Ecto neural progenitor cell (in vitro differentiated cells): ENCODE results near the gene EXOC6.
"Not testable (repeated sequence)": the region's sequence is repeated elsewhere in the genome, so short reads cannot be mapped to it uniquely, and the experiment has no call there.

Source experiments
- DNase-seq: peaks from one replicate; pipeline ENCODE4 v3.0.0-alpha.2; 2018; ENCODE audit warnings: low spot score

EXOC6 gene

GRCh38 chr10:92938841-92939240 is 90.5 kb downstream of the EXOC6 start:
- DNase-seq: no peak

- DNase-seq: no peak
Measured at GRCh38 chr10:92942226-92942625, 93.9 kb downstream of the EXOC6 start.

DNA sequence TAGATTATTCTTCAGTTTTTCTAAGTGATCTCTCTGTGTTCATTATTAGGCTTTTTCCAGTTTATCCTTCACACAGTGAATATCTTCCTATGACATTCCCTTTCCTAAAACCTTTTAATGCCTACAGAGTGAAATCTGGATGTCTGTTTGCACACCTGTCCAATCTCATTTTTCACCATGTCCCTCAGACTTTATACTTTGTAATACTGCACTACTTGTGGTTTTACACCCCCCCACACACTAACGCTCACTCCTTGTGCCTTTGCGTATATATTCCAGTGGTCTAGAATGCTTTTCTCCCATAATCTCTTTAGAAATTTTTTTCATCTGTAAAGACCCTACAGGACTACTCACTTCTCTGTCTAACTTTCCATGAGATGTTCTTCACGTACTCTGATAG is 98.2 kb downstream of the EXOC6 start:
- no peak for DNase-seq

- DNase-seq: not testable (repeated sequence)
Measured at GRCh38 chr10:92952573-92952972, 104.3 kb downstream of the EXOC6 start.

GRCh38 chr10:92957223-92958010 is 109.1 kb downstream of the EXOC6 start:
- no peak for DNase-seq

DNA sequence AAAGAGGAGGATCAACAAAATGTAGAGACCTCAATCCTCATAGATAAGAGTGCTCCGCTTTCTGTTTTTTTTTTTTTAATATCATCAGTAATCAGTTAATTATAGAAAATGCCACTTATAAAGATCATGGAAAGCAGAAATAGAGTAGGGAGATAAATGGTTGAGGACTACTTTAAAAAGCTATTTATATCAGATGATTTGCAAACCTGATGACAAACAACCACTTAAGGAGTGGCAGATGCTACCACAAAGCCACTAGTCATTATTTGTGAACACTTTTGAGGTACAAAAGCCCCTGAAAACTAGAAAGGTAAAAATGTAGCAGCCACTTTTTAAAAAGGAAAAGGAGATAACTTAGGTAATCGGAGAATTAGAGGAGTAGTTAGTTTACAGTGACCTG is 113.3 kb downstream of the EXOC6 start:
- no peak for DNase-seq

DNA sequence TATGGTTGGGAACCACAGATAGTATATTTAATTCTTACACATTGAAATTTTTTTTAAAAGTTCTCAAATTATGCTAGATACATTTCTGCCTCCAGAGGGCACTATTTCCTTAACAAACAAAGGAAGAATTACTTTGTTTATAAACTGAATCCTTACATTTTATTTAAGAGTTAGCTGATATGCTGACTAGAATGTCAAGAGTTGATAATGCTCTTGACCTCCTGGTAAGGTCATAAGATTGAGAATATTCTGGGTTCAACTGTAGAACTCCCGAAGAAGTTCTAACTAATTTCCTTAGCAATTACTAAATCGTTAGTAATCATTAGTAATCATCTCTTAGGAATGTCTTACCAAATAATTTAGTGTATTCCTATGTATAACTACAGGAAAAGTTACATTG is 117.0 kb downstream of the EXOC6 start:
- DNase-seq: no peak

- DNase-seq: no peak
Measured at GRCh38 chr10:92967641-92968040, 119.3 kb downstream of the EXOC6 start.

DNA sequence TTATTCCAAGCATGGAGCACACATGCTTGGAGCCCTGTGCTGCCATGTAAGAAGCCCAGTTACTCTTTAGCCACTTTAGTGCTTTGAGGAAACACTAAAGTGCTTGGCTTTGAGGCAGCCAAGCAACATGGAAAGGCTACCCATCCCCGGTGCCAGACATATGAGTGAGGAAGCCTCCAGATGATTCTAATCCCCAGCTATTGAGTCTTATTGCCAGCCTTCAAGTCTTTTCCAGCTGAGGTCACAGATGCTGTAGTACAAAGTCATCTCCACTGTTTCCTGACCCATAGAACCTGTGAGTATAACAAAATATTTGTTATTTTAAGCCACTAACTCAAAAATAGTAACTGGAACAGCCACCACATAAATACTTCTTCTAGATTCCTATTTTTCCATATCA is 120.8 kb downstream of the EXOC6 start:
- no peak for DNase-seq

GRCh38 chr10:92970301-92971070 is 122.2 kb downstream of the EXOC6 start:
- no peak for DNase-seq

- DNase-seq: no peak
Measured at GRCh38 chr10:92972066-92972870, 123.9 kb downstream of the EXOC6 start.

DNA sequence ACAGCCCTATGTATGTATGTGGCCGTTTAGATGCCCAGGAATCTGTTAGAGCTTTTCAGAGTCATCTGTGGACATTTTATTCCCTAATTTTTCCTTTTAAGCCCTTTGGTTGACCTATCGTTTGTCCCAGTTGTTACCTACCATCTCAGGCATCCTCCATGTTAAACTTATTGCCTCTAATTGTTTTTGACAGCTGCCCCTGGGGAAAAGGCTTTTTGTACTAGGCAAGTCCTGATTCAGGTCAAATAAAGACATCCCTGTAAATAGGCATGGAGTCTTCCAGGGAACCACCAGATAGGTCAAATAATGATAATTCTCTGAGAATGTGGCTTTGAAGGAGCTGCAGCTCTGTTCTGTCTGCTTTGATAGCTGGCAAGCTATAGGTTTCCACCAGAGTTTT is 124.6 kb downstream of the EXOC6 start:
- DNase-seq: no peak

- DNase-seq: not testable (repeated sequence)
Measured at GRCh38 chr10:92976278-92976677, 128.0 kb downstream of the EXOC6 start.

DNA sequence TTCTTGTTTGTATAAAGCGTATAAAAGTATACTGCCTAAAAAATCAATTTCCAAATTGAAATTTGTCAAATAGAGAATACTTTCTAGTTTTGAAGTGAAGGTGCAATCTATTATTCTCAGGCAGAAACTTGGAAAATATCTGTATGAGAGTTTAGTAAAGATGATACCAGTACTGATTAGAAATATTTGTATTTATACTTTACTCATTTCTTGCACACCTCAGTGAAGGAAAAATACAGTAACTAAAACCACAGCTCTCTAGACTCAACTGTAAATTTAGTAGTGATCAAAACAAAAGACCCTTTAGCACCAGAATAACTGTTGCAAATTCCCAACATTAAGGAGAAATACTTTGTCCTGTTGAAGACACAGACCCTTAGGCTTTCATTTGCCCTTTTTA is 140.9 kb downstream of the EXOC6 start:
- DNase-seq: no peak

DNA sequence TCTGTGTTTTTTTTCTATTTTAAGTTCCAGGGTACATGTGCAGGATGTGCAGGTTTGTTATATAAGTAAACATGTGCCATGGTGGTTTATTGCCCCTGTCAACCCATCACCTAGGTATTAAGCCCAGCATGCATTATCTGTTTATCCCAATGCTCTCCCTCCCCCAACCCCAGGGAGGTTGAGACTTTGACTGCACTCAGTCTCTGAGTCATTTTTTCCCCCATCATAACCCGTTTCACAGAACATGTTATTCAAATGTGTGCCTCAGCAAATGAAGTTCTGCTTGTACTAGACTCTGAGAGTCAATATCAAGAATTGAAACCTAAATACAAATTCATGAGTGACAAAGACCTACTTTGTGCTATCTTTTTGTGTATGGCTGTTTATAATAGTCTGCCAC is 142.3 kb downstream of the EXOC6 start:
- no peak for DNase-seq

GRCh38 chr10:92991513-92991912 is 143.2 kb downstream of the EXOC6 start:
- no peak for DNase-seq

DNA sequence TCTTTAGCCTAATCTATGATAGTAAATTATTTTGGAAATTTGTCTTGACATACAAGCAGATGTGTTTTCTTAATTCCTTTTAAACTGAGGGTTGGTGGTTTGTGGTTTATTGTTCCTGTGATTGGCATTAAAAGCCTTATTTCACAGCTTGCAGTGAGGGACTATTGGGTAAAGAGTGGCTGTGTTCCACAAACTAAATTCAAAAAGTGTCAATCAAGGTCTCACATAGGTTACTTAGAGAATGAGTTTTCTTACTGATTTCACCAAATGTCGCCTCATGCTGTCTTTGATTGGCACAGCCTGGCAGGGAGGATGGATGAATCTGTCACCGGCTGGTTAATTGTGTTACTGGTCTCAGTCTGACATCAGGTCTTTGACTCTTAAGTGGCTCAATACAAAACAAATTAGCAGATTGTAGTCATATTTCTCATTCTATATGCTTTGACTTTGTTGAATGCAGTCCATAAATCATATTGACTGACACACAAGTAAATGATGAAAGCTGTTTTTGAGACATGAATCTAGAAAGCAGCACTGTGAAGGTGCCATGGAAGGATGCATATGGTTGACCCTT is 145.5 kb downstream of the EXOC6 start:
- DNase-seq: no peak

GRCh38 chr10:92995509-92995908 is 147.2 kb downstream of the EXOC6 start:
- DNase-seq: no peak

- DNase-seq: no peak
Measured at GRCh38 chr10:92997620-92998019, 149.3 kb downstream of the EXOC6 start.

- no peak for DNase-seq
Measured at GRCh38 chr10:92999191-92999590, 150.9 kb downstream of the EXOC6 start.

DNA sequence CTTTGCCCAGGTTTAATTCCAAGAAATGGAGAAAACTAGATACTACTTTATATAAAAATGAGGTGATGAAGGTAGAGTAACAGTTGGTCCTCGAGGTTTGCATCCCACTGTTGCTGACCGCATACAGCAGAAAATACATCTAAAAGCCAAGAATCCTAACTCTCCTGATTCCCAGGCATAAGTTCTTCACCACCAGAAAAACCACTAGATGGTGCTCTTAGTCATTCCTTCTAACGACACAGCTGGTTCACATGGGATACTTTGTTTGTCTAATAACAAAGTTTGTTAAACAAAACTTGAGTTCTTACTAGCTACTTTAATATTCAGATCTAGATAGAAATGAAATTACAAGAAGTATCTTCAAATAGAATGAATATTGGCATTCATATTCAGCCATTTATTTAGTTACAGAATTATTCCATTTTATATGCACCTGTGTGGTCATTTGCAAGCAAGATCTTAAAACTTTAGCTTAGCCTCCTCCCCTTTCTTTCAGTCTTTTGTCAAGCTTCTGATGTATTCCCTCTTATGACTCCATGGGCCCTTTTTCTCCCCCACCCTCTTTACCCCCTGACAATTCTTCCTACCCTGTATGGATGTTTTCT is 158.2 kb downstream of the EXOC6 start:
- no peak for DNase-seq

- no peak for DNase-seq
Measured at GRCh38 chr10:93015722-93016121, 167.4 kb downstream of the EXOC6 start.
